Measurements from ENCODE around the gene ZNF469. TPM values are rescaled to one million over a fixed set of nuclear protein-coding genes. Genes with fewer than 3 reads are reported as not detected.

The ZNF469 gene
- total RNA-seq, 4 donors from 2014 or later = 0.14 to 0.75 (median 0.54) TPM

DNA sequence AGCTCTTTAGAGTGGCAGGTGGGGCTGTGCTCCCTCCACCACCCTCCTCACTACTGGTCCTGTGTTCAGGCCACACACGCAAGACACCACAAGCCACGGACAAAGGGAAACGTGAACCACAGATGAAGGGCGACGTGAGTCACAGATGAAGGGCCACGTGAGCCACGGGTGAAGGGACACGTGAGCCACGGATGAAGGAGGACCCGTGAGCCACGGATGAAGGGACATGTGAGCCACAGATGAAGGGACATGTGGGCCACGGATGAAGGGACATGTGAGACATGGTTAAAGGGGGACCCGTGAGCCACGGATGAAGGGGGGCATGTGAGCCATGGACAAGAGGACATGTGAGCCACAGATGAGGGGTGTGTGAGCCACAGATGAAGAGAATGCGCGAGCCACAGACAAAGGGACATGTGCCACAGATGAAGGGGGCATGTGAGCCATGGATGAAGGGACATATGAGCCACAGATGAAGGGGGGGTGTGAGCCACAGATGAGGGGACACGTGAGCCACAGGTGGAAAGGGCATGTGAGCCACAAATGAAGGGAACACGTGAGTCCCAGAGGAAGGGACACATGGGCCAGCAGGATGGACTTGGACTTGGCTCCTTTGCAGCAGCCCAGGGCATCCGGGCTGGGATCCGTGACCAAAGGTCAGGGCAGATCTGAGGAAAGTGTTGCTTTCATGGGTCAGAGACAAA is 15.6 kb downstream of the ZNF469 start:
- Histone ChIP-seq H3K36me3 (no peaks in the 10 kb centered on the region), H3K27ac (no peak overlapping the region), H3K4me1 (no peaks in the 10 kb centered on the region), H3K9me3 (no peaks in the 10 kb centered on the region), H3K4me3 (no peak overlapping the region), H3K27me3 (peaks cover 5% of the 10 kb centered on the region)
- TF ChIP-seq POLR2AphosphoS5 (IDR thresholded peaks at IDR 0.05) = no peak
- TF ChIP-seq CTCF (IDR thresholded peaks at IDR 0.05) = no peak
- no peak for TF ChIP-seq EP300 (IDR thresholded peaks at IDR 0.05; ENCODE audit: low read depth)
- no peak for TF ChIP-seq POLR2A (IDR thresholded peaks at IDR 0.05)
- in situ Hi-C loops (cut with MboI; ENCODE audit: low pct_ligation_motif_present in 1 of 4, low pct_unique_long_range_greater_than_20kb in 1 of 4, low sequenced_read_pairs in 3 of 4) (no loop called here), intact Hi-C loops (cut with DNase I; ENCODE audit: low total_unique reads) (no loop called here)
- 77 to 96% methylated on average over 15 to 20 of the region's 20 CpGs for WGBS, 2 donors (ENCODE audit: low coverage in 1 of 2)
- no peak for DNase-seq

GRCh38 chr16:88398874-88399178 is 16.1 kb downstream of the ZNF469 start:
- 69 to 78% methylated on average over 2 to 8 of the region's 8 CpGs for WGBS, 2 donors (ENCODE audit: low coverage in 1 of 2)
- Histone ChIP-seq H3K27me3 (no peaks in the 10 kb centered on the region), H3K27ac (no peak overlapping the region), H3K36me3 (no peaks in the 10 kb centered on the region), H3K4me1 (no peaks in the 10 kb centered on the region), H3K9me3 (no peaks in the 10 kb centered on the region), H3K4me3 (no peak overlapping the region)
- in situ Hi-C loops (cut with MboI; ENCODE audit: low pct_ligation_motif_present in 1 of 4, low pct_unique_long_range_greater_than_20kb in 1 of 4, low sequenced_read_pairs in 3 of 4) = no loop called here
- no peak for DNase-seq
- TF ChIP-seq POLR2AphosphoS5 (IDR thresholded peaks at IDR 0.05) (no peak), POLR2A (IDR thresholded peaks at IDR 0.05) (no peak), EP300 (IDR thresholded peaks at IDR 0.05; ENCODE audit: low read depth) (no peak), CTCF (IDR thresholded peaks at IDR 0.05) (no peak)
- intact Hi-C loops (cut with DNase I; ENCODE audit: low total_unique reads) = no loop called here

DNA sequence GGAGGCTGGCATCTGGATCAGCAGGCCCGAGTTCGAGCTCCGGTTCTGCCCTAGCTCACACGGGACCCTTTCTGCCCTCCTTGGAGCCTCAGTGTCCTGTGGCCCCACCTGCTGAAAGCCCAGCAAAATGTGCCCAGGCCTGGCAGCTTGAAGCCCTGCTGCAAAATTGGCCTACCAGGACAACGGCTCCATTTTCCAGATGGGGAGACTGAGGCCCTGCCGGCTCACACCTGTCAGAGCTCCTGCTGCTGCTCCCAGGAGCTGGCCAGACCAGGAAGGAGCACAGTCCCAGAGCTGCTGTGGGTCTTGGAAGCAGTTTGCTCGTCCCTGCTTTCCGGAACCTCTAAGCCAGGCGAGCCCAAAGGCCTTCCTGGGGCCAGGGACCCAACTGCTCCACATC is 17.4 kb downstream of the ZNF469 start:
- TF ChIP-seq POLR2A (IDR thresholded peaks at IDR 0.05) = no peak
- TF ChIP-seq CTCF (IDR thresholded peaks at IDR 0.05) = no peak
- no peak for TF ChIP-seq EP300 (IDR thresholded peaks at IDR 0.05; ENCODE audit: low read depth)
- no peak for TF ChIP-seq POLR2AphosphoS5 (IDR thresholded peaks at IDR 0.05)
- H3K4me3 ChIP-seq = no peak overlapping the region
- no peaks in the 10 kb centered on the region for H3K36me3 ChIP-seq
- H3K27me3 ChIP-seq = peaks cover 4% of the 10 kb centered on the region
- H3K27ac ChIP-seq = no peak overlapping the region
- intact Hi-C loops (cut with DNase I; ENCODE audit: low total_unique reads) = no loop called here
- no peaks in the 10 kb centered on the region for H3K4me1 ChIP-seq
- no peak for DNase-seq
- WGBS, 2 donors (ENCODE audit: low coverage in 1 of 2) = 90% methylated on average over 9 of the region's 9 CpGs; no CpG with 5 or more reads in 1 of the 2 donors
- H3K9me3 ChIP-seq = no peaks in the 10 kb centered on the region
- in situ Hi-C loops (cut with MboI; ENCODE audit: low pct_ligation_motif_present in 1 of 4, low pct_unique_long_range_greater_than_20kb in 1 of 4, low sequenced_read_pairs in 3 of 4) = loop anchor here in 1 of 4 donors (25.0 kb wide), 1 partner anchor 113 kb away; no protein-coding TSS in a partner anchor

DNA sequence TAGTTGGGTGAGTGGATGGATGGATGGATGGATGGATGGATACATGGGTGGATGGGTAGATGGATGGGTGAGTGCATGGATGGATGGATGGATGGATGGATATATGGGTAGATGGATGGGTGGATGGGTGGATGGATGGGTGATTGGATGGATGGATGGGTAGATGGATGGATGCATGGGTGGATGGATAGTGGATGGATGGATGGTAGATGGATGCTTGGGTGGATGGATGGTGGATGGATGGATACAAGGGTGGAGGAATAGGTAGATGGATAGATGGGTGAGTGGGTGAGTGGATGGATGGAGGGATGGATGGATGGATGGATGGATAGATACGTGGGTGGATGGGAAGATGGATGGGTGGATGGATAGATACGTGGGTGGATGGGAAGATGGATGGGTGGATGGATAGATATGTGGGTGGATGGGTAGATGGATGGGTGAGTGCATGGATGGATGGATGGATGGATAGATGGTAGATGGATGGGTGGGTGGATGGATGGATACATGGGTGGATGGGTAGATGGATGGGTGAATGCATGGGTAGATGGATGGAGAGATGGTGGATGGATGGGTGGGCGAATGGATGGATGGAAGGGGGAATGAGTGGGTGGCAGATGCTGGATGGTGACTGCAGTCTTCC is 19.0 kb downstream of the ZNF469 start:
- in situ Hi-C loops (cut with MboI; ENCODE audit: low pct_ligation_motif_present in 1 of 4, low pct_unique_long_range_greater_than_20kb in 1 of 4, low sequenced_read_pairs in 3 of 4) (loop anchor here in 1 of 4 donors (25.0 kb wide), 1 partner anchor 114 kb away; no protein-coding TSS in a partner anchor), intact Hi-C loops (cut with DNase I; ENCODE audit: low total_unique reads) (no loop called here)
- Histone ChIP-seq H3K4me3 (no peak overlapping the region), H3K27ac (no peak overlapping the region), H3K4me1 (no peaks in the 10 kb centered on the region), H3K27me3 (peaks cover 18% of the 10 kb centered on the region), H3K9me3 (no peaks in the 10 kb centered on the region), H3K36me3 (no peaks in the 10 kb centered on the region)
- no peak for DNase-seq
- 57 to 79% methylated on average over 3 of the region's 3 CpGs for WGBS, 2 donors (ENCODE audit: low coverage in 1 of 2)
- TF ChIP-seq EP300 (IDR thresholded peaks at IDR 0.05; ENCODE audit: low read depth) (no peak), CTCF (IDR thresholded peaks at IDR 0.05) (no peak), POLR2A (IDR thresholded peaks at IDR 0.05) (no peak), POLR2AphosphoS5 (IDR thresholded peaks at IDR 0.05) (no peak)

Data from transverse colon (tissue), 4 donors.